ENCODE results near the gene ANXA11.

Gene ANXA11

DNA sequence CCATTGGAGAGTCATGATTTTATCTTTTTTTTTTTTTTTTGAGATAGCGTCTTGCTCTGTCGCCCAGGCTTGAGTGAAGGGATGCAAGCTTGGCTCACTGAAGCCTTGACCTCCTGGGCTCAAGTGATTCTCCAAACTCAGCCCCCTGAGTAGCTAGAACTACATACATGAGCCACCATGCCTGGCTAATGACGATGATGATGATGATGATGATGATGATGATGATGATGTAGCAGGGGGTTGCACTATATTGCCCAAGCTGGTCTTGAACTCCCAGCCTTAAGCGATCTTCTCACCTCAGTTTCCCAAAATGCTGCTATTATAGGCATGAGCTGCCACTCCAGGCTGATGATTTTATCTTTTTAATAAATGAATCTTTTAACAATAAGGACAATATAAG, 86.7 kb downstream of the ANXA11 start:
- no peak overlapping the region for H3K4me2 ChIP-seq
- no peak for TF ChIP-seq Cebpa-rat (IDR thresholded peaks at IDR 0.05)
- H3K4me1 ChIP-seq, result peaks cover 11% of the 10 kb centered on the region
- H3K9ac ChIP-seq, result no peak overlapping the region
- H3K27ac ChIP-seq, result no peak overlapping the region
- H3K27me3 ChIP-seq, result no peaks in the 10 kb centered on the region
- H3K9me3 ChIP-seq, result no peaks in the 10 kb centered on the region
- no peak overlapping the region for H3K4me3 ChIP-seq
- H4K20me1 ChIP-seq, result no peaks in the 10 kb centered on the region
- no peaks in the 10 kb centered on the region for H3K36me3 ChIP-seq

DNA sequence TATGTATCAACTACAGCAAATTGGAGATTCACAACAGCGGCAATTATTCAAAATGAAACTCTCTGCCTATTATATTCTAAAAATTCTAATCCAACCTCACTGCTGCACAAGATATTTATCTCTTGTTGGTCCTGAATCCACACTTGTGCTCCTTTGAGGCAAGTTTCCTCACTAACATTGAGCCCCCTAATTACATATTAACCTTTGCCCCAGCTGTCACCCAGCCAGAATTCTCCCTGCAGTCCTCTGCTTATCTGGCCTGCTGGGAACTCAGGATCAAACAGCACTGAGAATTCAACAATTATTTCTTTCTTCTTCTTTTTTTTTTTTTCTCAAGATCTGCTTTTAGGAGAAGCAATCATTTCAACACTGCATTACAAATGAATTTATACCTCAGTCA, 94.4 kb downstream of the ANXA11 start:
- peaks cover 44% of the 10 kb centered on the region for H3K9me3 ChIP-seq
- no peak overlapping the region for H3K9ac ChIP-seq
- H3K4me3 ChIP-seq, result no peak overlapping the region
- H3K4me1 ChIP-seq, result no peaks in the 10 kb centered on the region
- no peak for TF ChIP-seq Cebpa-rat (IDR thresholded peaks at IDR 0.05)
- no peak overlapping the region for H3K4me2 ChIP-seq
- no peaks in the 10 kb centered on the region for H4K20me1 ChIP-seq
- H3K36me3 ChIP-seq, result 0 out of 2 replicates have a peak, but pooled peaks cover 5% of the 10 kb centered on the region
- H3K27me3 ChIP-seq, result no peaks in the 10 kb centered on the region
- H3K27ac ChIP-seq, result no peak overlapping the region

DNA sequence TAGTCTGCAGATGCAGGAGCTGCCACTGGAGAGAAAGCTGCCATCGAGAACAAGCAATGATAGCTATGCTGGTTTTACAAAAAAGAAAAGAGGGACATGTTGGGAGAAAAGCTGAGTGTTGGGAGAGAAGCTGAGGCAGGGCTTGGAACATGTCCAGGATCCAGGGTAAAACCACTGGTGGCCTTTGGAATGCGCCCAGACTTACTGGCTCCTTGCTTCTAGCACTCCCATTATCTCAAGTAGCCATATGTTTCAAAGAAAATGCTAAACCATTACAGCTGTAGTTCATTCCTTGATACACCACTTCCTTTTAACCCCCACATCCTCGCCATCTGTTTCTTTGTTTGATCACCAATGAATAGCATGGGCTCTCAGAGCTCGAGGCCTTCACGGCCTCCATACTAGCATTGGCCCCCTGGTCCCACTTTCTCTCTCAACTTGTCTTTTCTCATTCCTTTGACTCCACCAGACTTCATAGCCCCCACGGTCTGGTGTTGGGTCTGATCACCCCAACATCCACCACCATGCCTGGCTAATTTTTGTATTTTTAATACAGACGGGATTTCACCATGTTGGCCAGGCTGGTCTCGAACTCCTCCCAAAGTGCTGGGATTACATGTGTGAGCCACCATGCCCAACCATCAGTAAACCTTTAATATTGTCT, 96.6 kb downstream of the ANXA11 start:
- no peak overlapping the region for H3K9ac ChIP-seq
- H3K9me3 ChIP-seq, result peaks cover 44% of the 10 kb centered on the region
- H3K27ac ChIP-seq, result no peak overlapping the region
- no peak overlapping the region for H3K4me2 ChIP-seq
- no peaks in the 10 kb centered on the region for H3K27me3 ChIP-seq
- TF ChIP-seq Cebpa-rat (IDR thresholded peaks at IDR 0.05), result no peak
- 0 out of 2 replicates have a peak overlapping the region, but pooled peaks have one; percentile 3 for H3K4me3 ChIP-seq
- no peaks in the 10 kb centered on the region for H4K20me1 ChIP-seq
- H3K4me1 ChIP-seq, result peaks cover 6% of the 10 kb centered on the region; the same call in 1 of the 2 replicates
- H3K36me3 ChIP-seq, result 0 out of 2 replicates have a peak, but pooled peaks cover 5% of the 10 kb centered on the region

DNA sequence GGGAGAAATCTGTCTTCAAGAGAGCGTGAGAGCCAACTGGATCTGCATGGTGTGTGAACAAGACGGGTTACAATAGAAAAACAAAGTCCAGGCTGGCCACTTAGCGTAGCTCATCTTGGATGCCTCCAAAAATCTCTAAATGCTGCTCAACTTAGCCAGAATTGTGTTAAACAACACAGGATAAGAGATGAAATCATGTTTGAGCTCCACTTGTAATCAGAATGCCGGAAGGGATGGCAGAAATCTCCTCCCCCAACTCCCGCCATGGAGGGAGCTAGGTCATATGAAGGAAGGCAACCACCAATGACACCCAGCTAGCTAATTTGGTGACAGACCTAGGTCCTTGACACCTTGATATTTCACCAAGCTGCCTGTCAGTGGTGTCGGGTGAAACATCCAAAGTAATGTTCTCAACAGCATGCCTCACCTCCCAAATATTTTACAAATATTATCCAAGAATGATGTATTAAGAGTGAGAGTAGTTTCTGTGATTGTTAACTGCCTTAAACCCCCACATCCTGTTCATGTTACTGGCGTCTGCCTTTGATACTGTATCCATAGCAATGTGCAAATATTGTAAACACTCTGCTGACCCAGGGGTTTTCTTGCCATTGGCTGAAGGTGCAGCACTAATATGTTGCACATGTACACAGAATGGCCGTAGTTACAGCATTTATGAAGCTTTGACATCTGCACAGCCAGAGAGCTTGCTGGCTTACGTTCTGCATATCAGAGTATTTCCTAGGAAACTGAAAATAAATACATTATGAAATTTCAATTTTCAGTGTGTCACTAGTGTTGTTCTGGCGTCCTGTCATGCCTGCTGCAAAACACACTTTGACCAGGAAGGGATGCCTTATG, 101.0 kb downstream of the ANXA11 start:
- H3K27ac ChIP-seq, result no peak overlapping the region
- no peaks in the 10 kb centered on the region for H4K20me1 ChIP-seq
- no peak overlapping the region for H3K9ac ChIP-seq
- peak overlapping the region; percentile 15; the same call in 1 of the 2 replicates for H3K4me2 ChIP-seq
- H3K27me3 ChIP-seq, result no peaks in the 10 kb centered on the region
- no peak for TF ChIP-seq Cebpa-rat (IDR thresholded peaks at IDR 0.05)
- H3K9me3 ChIP-seq, result peaks cover 25% of the 10 kb centered on the region
- peaks cover 6% of the 10 kb centered on the region; the same call in 1 of the 2 replicates for H3K4me1 ChIP-seq
- H3K36me3 ChIP-seq, result 0 out of 2 replicates have a peak, but pooled peaks cover 2% of the 10 kb centered on the region
- no peak overlapping the region for H3K4me3 ChIP-seq

Data from BLaER1 (cell line).